ENCODE results near the gene CTIF.

DNA sequence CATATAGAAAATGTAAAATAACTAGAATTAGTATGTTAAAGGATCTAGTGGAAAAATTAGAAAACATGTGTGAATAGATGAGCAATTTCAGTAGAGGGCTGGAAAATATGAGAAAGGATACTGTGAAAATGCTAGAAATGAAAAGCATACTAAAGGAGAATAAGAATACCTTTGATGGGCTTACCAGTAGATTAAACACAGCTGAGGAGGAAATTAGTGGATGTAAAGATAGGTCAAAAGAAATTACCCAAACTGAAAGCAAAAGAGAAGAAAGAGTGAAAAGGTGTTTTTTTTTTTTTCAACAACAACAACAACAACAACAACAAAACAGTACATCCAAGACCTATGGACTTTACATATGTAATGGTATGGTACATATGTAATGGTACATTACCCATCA, 41.0 kb upstream of the CTIF start:
- TF ChIP-seq, protein P1, sequence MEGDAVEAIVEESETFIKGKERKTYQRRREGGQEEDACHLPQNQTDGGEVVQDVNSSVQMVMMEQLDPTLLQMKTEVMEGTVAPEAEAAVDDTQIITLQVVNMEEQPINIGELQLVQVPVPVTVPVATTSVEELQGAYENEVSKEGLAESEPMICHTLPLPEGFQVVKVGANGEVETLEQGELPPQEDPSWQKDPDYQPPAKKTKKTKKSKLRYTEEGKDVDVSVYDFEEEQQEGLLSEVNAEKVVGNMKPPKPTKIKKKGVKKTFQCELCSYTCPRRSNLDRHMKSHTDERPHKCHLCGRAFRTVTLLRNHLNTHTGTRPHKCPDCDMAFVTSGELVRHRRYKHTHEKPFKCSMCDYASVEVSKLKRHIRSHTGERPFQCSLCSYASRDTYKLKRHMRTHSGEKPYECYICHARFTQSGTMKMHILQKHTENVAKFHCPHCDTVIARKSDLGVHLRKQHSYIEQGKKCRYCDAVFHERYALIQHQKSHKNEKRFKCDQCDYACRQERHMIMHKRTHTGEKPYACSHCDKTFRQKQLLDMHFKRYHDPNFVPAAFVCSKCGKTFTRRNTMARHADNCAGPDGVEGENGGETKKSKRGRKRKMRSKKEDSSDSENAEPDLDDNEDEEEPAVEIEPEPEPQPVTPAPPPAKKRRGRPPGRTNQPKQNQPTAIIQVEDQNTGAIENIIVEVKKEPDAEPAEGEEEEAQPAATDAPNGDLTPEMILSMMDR (conservative IDR thresholded peaks at IDR 0.05 in 1 of 2, IDR thresholded peaks at IDR 0.05 in 1 of 2; ENCODE audit: low read depth in 1 of 2, low read length in 2 of 2) = no peak
- no peak for TF ChIP-seq EZH2 (IDR thresholded peaks at IDR 0.05; ENCODE audit: low read length, missing control alignments)
